Measurements from ENCODE around the gene FAM83E. TPM values are rescaled to one million over a fixed set of nuclear protein-coding genes. Genes with fewer than 3 reads are reported as not detected.

The FAM83E gene
- total and polyA plus RNA-seq, 2 of the 8 experiments (the other 6 are each of a cell fraction or from before 2014, with no cell fraction given) = 1.8 to 5.3 TPM

GRCh38 chr19:48644839-48645619, 30.2 kb upstream of the FAM83E start (continued):
- no peak for TF ChIP-seq HDAC6 (IDR thresholded peaks at IDR 0.05; ENCODE audit: low read depth, low read length)
- TF ChIP-seq TAF7 (optimal IDR thresholded peaks at IDR 0.05; ENCODE audit: borderline replicate concordance, low read depth, low read length) = no peak
- TF ChIP-seq CHD1 (IDR thresholded peaks at IDR 0.05; ENCODE audit: low read depth, low read length) = no peak
- no peak for TF ChIP-seq CTBP2 (IDR thresholded peaks at IDR 0.05; ENCODE audit: borderline replicate concordance, insufficient read depth, insufficient read length, low read length)
- TF ChIP-seq ASH2L (IDR thresholded peaks at IDR 0.05; ENCODE audit: low read length) = no peak
- no peak for TF ChIP-seq TEAD4 (IDR thresholded peaks at IDR 0.05; ENCODE audit: low read depth, low read length)
- TF ChIP-seq TCF12 (IDR thresholded peaks at IDR 0.05; ENCODE audit: low read depth, low read length) = no peak
- no peak for TF ChIP-seq KDM4A (IDR thresholded peaks at IDR 0.05; ENCODE audit: low read depth, low read length, severe bottlenecking)
- TF ChIP-seq RNF2 (IDR thresholded peaks at IDR 0.05; ENCODE audit: borderline replicate concordance, low read depth, low read length, missing control alignments, poor library complexity, severe bottlenecking) = no peak
- no peak for TF ChIP-seq SUZ12 (IDR thresholded peaks at IDR 0.05; ENCODE audit: low read length)
- TF ChIP-seq SP1 (IDR thresholded peaks at IDR 0.05; ENCODE audit: low read depth, low read length) = no peak; the same call in 1 of the 2 replicates
- no peak for TF ChIP-seq GABPA (IDR thresholded peaks at IDR 0.05; ENCODE audit: borderline replicate concordance, insufficient read depth, low read length)
- no peak for TF ChIP-seq RAD21 (IDR thresholded peaks at IDR 0.05 in 1 of 2, conservative IDR thresholded peaks at IDR 0.05 in 1 of 2; ENCODE audit: low read depth in 2 of 2, low read length in 2 of 2)
- TF ChIP-seq, protein P1, sequence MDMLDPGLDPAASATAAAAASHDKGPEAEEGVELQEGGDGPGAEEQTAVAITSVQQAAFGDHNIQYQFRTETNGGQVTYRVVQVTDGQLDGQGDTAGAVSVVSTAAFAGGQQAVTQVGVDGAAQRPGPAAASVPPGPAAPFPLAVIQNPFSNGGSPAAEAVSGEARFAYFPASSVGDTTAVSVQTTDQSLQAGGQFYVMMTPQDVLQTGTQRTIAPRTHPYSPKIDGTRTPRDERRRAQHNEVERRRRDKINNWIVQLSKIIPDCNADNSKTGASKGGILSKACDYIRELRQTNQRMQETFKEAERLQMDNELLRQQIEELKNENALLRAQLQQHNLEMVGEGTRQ (IDR thresholded peaks at IDR 0.05; ENCODE audit: low read length) = no peak
- peak; percentile 50; the same call in 1 of the 2 replicates for TF ChIP-seq ATF3 (IDR thresholded peaks at IDR 0.05; ENCODE audit: insufficient read depth, low read depth, low read length)
- TF ChIP-seq BCL11A (IDR thresholded peaks at IDR 0.05; ENCODE audit: low read depth in 2 of 2, low read length in 2 of 2) = no peak
- no peak for TF ChIP-seq SIRT6 (IDR thresholded peaks at IDR 0.05; ENCODE audit: low read length)
- TF ChIP-seq YY1 (IDR thresholded peaks at IDR 0.05; ENCODE audit: low read depth, low read length) = no peak
- TF ChIP-seq, protein P2, sequence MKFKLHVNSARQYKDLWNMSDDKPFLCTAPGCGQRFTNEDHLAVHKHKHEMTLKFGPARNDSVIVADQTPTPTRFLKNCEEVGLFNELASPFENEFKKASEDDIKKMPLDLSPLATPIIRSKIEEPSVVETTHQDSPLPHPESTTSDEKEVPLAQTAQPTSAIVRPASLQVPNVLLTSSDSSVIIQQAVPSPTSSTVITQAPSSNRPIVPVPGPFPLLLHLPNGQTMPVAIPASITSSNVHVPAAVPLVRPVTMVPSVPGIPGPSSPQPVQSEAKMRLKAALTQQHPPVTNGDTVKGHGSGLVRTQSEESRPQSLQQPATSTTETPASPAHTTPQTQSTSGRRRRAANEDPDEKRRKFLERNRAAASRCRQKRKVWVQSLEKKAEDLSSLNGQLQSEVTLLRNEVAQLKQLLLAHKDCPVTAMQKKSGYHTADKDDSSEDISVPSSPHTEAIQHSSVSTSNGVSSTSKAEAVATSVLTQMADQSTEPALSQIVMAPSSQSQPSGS (IDR thresholded peaks at IDR 0.05; ENCODE audit: low read length) = no peak
- TF ChIP-seq TAF1 (IDR thresholded peaks at IDR 0.05; ENCODE audit: low read depth, low read length) = no peak
